NCI-H2171 treated with DMSO at 0.1 percent for 48 hours (cell line): ENCODE data around the gene ARF3.
"Not testable (repeated sequence)": the region's sequence is repeated elsewhere in the genome, so short reads cannot be mapped to it uniquely, and the experiment has no call there.

Experiments
- DNase-seq: peaks from one replicate; lab custom pipeline; 2025; lab: John Stamatoyannopoulos, UW

Gene ARF3

GRCh38 chr12:48929551-48929950 is 27.7 kb downstream of the ARF3 start:
- DNase-seq, result no peak

GRCh38 chr12:48927261-48927660 is 30.0 kb downstream of the ARF3 start:
- no peak for DNase-seq

- peak; percentile 52 for DNase-seq
Measured at GRCh38 chr12:48925304-48926011, 31.8 kb downstream of the ARF3 start, which contains the start of gene FKBP11. FKBP11 (minus strand) TSS chr12:48925492; CDS start chr12:48925428, 64 bp downstream.

- peak; percentile 71 for DNase-seq
Measured at GRCh38 chr12:48924617-48925303, 32.5 kb downstream of the ARF3 start.

GRCh38 chr12:48923117-48923516 is 34.2 kb downstream of the ARF3 start:
- DNase-seq, result no peak

GRCh38 chr12:48917857-48918537 is 39.3 kb downstream of the ARF3 start:
- no peak for DNase-seq

- no peak for DNase-seq
Measured at GRCh38 chr12:48910196-48910595, 47.1 kb downstream of the ARF3 start.

GRCh38 chr12:48909698-48910097 is 47.6 kb downstream of the ARF3 start:
- not testable (repeated sequence) for DNase-seq

- no peak for DNase-seq
Measured at GRCh38 chr12:48907245-48907644, 50.0 kb downstream of the ARF3 start.

- peak; percentile 81 for DNase-seq
Measured at GRCh38 chr12:48903982-48904411, 53.3 kb downstream of the ARF3 start.

GRCh38 chr12:48903363-48903981 is 53.8 kb downstream of the ARF3 start:
- no peak for DNase-seq

GRCh38 chr12:48901278-48901677 is 56.0 kb downstream of the ARF3 start:
- no peak for DNase-seq

- DNase-seq, result no peak
Measured at GRCh38 chr12:48899651-48900050, 57.6 kb downstream of the ARF3 start.

GRCh38 chr12:48894271-48894670 is 63.0 kb downstream of the ARF3 start:
- DNase-seq, result no peak

- peak; percentile 50 for DNase-seq
Measured at GRCh38 chr12:48890657-48891418, 66.4 kb downstream of the ARF3 start.

- no peak for DNase-seq
Measured at GRCh38 chr12:48889679-48890078, 67.6 kb downstream of the ARF3 start.
